C4-2B (cell line): Measurements from ENCODE around the gene ADORA3.

Experiments used
- ZFX ChIP-seq: fragments of 450-650 bp; IDR thresholded peaks from 2 replicates; pipeline ENCODE4 v1.6.1; 2017
- TF ChIP-seq, protein P1 (sequence below): fragments of 450-650 bp; conservative IDR thresholded peaks from 2 replicates; pipeline ENCODE4 v1.5.1; 2017; ENCODE audit warnings: mild to moderate bottlenecking

DNA sequence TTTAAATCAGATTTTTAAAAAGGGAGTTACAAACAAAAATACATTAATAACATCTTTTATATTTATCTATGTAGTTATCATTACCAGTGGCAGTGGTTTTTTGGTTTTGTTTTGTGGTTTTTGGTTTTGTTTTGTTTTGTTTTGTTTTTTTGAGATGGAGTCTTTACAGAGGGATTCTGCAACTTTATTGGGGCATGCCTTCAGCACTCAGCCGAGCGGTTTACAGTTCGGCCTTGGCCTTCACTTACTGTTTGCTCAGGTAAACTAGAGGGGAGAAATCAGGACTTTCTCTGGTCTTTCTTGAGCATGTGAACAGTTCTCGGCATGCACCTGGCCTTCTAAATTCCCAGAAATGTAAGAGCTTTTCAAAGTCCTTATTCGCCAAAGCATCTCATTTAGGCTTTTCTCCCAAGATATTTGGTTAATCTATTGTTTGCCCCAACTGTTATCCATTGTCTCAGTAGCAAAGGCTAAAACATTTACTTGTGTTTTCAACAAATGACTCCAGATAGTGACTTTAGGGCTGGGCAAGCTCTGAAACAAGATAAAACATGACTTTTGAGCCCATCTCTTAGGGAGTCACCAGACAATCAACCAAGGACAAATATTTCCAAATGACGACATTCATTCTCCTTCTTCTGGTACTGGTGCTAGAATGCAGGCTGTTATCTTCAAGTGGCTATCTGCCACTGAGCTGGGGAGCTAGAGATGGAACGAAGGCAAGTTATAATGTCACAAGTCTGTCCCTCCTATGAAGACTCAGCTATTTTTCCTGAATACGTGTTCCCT is 48.4 kb upstream of the ADORA3 start:
- TF ChIP-seq, protein P1, sequence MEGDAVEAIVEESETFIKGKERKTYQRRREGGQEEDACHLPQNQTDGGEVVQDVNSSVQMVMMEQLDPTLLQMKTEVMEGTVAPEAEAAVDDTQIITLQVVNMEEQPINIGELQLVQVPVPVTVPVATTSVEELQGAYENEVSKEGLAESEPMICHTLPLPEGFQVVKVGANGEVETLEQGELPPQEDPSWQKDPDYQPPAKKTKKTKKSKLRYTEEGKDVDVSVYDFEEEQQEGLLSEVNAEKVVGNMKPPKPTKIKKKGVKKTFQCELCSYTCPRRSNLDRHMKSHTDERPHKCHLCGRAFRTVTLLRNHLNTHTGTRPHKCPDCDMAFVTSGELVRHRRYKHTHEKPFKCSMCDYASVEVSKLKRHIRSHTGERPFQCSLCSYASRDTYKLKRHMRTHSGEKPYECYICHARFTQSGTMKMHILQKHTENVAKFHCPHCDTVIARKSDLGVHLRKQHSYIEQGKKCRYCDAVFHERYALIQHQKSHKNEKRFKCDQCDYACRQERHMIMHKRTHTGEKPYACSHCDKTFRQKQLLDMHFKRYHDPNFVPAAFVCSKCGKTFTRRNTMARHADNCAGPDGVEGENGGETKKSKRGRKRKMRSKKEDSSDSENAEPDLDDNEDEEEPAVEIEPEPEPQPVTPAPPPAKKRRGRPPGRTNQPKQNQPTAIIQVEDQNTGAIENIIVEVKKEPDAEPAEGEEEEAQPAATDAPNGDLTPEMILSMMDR, result no peak
- TF ChIP-seq ZFX, result no peak
